OCI-LY7 (cell line): ENCODE measurements around the gene LGR5.

ENCODE experiments used
- EZH2phosphoT487 ChIP-seq: fragments of 200-600 bp; sonication (generic); IDR thresholded peaks from 2 replicates; pipeline ENCODE4 v1.6.1; 2018; ENCODE audit warnings: low read depth, borderline replicate concordance, mild to moderate bottlenecking, mixed run types, antibody characterized with exemption, low read length, moderate library complexity, mixed read lengths
- TF ChIP-seq, protein P1 (sequence below): fragments of 200-600 bp; sonication (generic); conservative IDR thresholded peaks from 2 replicates; pipeline ENCODE4 v1.5.1; 2014; ENCODE audit warnings: mild to moderate bottlenecking, antibody characterized with exemption, low read length, moderate library complexity, mixed read lengths

DNA sequence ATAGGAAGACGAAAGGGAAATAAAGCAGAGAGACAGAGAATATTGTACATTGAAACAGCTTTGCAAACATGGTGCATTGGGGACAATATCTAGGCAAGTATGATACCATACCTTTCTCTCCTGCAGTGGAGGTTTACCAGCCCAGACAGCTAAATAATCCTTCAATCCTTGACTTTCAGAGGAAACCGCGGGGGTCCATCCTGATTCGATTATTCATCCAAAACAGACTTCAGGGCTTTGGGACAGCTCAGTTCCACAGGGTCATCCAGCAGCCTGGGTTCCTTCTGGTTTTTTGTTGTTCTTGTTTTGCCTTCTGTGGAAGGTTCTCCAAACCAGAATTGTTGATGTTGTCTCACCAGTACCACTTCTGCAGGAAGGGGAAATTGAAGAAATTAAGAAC, 81.5 kb downstream of the LGR5 start:
- no peak for TF ChIP-seq EZH2phosphoT487
- TF ChIP-seq, protein P1, sequence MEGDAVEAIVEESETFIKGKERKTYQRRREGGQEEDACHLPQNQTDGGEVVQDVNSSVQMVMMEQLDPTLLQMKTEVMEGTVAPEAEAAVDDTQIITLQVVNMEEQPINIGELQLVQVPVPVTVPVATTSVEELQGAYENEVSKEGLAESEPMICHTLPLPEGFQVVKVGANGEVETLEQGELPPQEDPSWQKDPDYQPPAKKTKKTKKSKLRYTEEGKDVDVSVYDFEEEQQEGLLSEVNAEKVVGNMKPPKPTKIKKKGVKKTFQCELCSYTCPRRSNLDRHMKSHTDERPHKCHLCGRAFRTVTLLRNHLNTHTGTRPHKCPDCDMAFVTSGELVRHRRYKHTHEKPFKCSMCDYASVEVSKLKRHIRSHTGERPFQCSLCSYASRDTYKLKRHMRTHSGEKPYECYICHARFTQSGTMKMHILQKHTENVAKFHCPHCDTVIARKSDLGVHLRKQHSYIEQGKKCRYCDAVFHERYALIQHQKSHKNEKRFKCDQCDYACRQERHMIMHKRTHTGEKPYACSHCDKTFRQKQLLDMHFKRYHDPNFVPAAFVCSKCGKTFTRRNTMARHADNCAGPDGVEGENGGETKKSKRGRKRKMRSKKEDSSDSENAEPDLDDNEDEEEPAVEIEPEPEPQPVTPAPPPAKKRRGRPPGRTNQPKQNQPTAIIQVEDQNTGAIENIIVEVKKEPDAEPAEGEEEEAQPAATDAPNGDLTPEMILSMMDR: no peak
